WTC11 (cell line): ENCODE data around the gene EML2. TPM values are rescaled to one million over a fixed set of nuclear protein-coding genes. Genes with fewer than 3 reads are reported as not detected.

ENCODE experiments used
- ATAC-seq: fragments of 200-7000 bp; cut with Tn5 transposase; 2 replicates; pipeline ENCODE4 v1.10.0; 2021; ENCODE audit warnings: mild to moderate bottlenecking, moderate library complexity
- CTCF ChIA-PET: fragments of 300-600 bp; sonication (Branson Sonifier 250); formaldehyde crosslinking; loops from one replicate; lab custom pipeline; 2021; ENCODE audit warnings: antibody characterized with exemption; lab: Charles Lee
- POLR2A ChIA-PET: fragments of 350-600 bp; sonication (Branson Sonifier 250); formaldehyde crosslinking; loops from one replicate; lab custom pipeline; 2021; ENCODE audit warnings: antibody characterized with exemption; lab: Charles Lee
- DNase-seq: peaks from one replicate; pipeline ENCODE4 v3.0.0; 2021; ENCODE audit warnings: low spot score
- H3K27ac Mint-ChIP-seq: 2 replicates; pipeline ENCODE4 v1.8.0; 2021; ENCODE audit warnings: mixed read lengths
- H3K27me3 Mint-ChIP-seq: 2 replicates; pipeline ENCODE4 v1.8.0; 2021; ENCODE audit warnings: low read depth, mild to moderate bottlenecking, moderate library complexity, mixed read lengths
- H3K36me3 Mint-ChIP-seq: 2 replicates; pipeline ENCODE4 v1.8.0; 2021; ENCODE audit warnings: mixed read lengths
- H3K4me1 Mint-ChIP-seq: 2 replicates; pipeline ENCODE4 v1.8.0; 2022; ENCODE audit warnings: mixed read lengths
- H3K4me3 Mint-ChIP-seq: 2 replicates; pipeline ENCODE4 v1.8.0; 2021; ENCODE audit warnings: mild to moderate bottlenecking, moderate library complexity, mixed read lengths
- H3K9me3 Mint-ChIP-seq: 2 replicates; pipeline ENCODE4 v1.8.0; 2021; ENCODE audit warnings: mixed read lengths
- CREB1 ChIP-seq: sonication (generic); formaldehyde crosslinking; IDR thresholded peaks from 2 replicates; pipeline ENCODE4 v1.8.0; 2023; ENCODE audit warnings: mild to moderate bottlenecking, missing genetic modification reagents
- ETV6 ChIP-seq: sonication (generic); formaldehyde crosslinking; IDR thresholded peaks from 2 replicates; pipeline ENCODE4 v1.8.1; 2022; ENCODE audit warnings: mild to moderate bottlenecking, missing genetic modification reagents
- KAT7 ChIP-seq: sonication (generic); formaldehyde crosslinking; IDR thresholded peaks from 2 replicates; pipeline ENCODE4 v1.8.1; 2023; ENCODE audit warnings: missing genetic modification reagents, mild to moderate bottlenecking, borderline replicate concordance
- NFE2L1 ChIP-seq: sonication (generic); formaldehyde crosslinking; IDR thresholded peaks from 2 replicates; pipeline ENCODE4 v1.8.1; 2023; ENCODE audit warnings: missing genetic modification reagents
- NFYB ChIP-seq: sonication (generic); formaldehyde crosslinking; conservative IDR thresholded peaks from 2 replicates; pipeline ENCODE4 v1.8.0; 2022; ENCODE audit warnings: low read depth, missing genetic modification reagents
- NR1H2 ChIP-seq: sonication (generic); formaldehyde crosslinking; IDR thresholded peaks from 2 replicates; pipeline ENCODE4 v1.9.0; 2021; ENCODE audit warnings: mild to moderate bottlenecking, moderate library complexity, missing genetic modification reagents
- PRDM15 ChIP-seq: sonication (generic); formaldehyde crosslinking; IDR thresholded peaks from 2 replicates; pipeline ENCODE4 v1.8.0; 2022; ENCODE audit warnings: missing genetic modification reagents
- PRRX2 ChIP-seq: fragments of 250-450 bp; sonication (Bioruptor Pico); IDR thresholded peaks from 2 replicates; pipeline ENCODE4 v1.8.0; 2021; ENCODE audit warnings: mild to moderate bottlenecking
- SP1 ChIP-seq: sonication (generic); formaldehyde crosslinking; conservative IDR thresholded peaks from 2 replicates; pipeline ENCODE4 v1.8.1; 2022; ENCODE audit warnings: missing genetic modification reagents
- ZNF396 ChIP-seq: fragments of 250-450 bp; sonication (Bioruptor Pico); IDR thresholded peaks from 2 replicates; pipeline ENCODE4 v1.8.0; 2021; ENCODE audit warnings: mild to moderate bottlenecking, moderate library complexity, borderline replicate concordance
- ZNF671 ChIP-seq: fragments of 250-450 bp; sonication (Bioruptor Pico); IDR thresholded peaks from 2 replicates; pipeline ENCODE4 v1.8.0; 2021; ENCODE audit warnings: mild to moderate bottlenecking
- total RNA-seq: library from RNA; stranded (reverse); gene quantifications from 3 replicates; pipeline ENCODE4 v1.2.3, GENCODE V29; 2021
- TF ChIP-seq, protein P1 (sequence below): sonication (generic); formaldehyde crosslinking; IDR thresholded peaks from 2 replicates; pipeline ENCODE4 v1.8.1; 2023; ENCODE audit warnings: mild to moderate bottlenecking, moderate library complexity, missing genetic modification reagents
- TF ChIP-seq, protein P2 (sequence below): sonication (generic); formaldehyde crosslinking; conservative IDR thresholded peaks from 2 replicates; pipeline ENCODE4 v1.8.1; 2023; ENCODE audit warnings: mild to moderate bottlenecking, low read depth, missing genetic modification reagents, moderate library complexity

EML2 gene
- total RNA-seq, 1 experiment from 2014 or later = 63.3 TPM

DNA sequence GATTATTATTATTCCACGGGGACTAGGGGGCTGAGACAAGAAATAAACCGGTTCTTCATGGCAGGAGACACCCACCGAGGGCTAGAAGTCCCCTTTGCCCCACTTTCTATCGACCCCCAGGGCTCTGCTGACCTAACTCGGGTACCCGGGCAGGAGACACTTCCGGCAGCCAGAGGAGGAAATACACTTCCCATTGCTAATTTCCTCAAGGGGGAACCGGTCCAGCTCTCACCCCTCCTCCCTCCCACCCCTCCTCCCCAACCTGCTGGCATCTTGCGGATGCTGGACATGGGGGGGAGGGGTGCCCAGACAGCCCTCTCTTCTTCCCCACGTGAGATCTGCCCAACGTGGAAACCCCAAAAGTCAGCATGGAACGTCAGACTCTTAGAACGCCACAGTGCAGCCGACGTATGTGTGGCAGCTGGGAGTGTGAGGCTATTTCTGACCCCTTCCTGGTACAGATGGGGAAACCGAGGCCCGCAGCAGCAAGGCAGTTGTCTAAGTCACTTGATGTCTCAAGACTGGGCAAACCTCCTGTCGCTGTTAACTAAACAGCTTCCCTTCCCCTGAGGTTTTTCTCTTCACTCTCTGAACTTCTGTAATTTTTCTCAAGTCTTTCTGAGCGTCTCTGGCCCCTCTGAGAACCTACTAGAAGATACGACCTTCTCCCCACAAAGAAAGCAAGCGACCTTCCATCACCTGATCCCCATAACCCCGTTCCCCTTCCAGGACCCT lies 40.8 kb downstream of the EML2 start:
- Mint-ChIP-seq H3K27me3 (peaks cover 89% of the 10 kb centered on the region), H3K36me3 (no peaks in the 10 kb centered on the region), H3K4me3 (peak overlapping the region; percentile 69), H3K27ac (no peak overlapping the region), H3K4me1 (peaks cover 63% of the 10 kb centered on the region), H3K9me3 (no peaks in the 10 kb centered on the region)
- TF ChIP-seq, protein P1, sequence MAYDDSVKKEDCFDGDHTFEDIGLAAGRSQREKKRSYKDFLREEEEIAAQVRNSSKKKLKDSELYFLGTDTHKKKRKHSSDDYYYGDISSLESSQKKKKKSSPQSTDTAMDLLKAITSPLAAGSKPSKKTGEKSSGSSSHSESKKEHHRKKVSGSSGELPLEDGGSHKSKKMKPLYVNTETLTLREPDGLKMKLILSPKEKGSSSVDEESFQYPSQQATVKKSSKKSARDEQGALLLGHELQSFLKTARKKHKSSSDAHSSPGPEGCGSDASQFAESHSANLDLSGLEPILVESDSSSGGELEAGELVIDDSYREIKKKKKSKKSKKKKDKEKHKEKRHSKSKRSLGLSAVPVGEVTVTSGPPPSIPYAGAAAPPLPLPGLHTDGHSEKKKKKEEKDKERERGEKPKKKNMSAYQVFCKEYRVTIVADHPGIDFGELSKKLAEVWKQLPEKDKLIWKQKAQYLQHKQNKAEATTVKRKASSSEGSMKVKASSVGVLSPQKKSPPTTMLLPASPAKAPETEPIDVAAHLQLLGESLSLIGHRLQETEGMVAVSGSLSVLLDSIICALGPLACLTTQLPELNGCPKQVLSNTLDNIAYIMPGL (CRISPR knock-in tag) = no peak
- TF ChIP-seq NFYB (CRISPR knock-in tag) = no peak
- no peak for TF ChIP-seq NR1H2
- TF ChIP-seq CREB1 = no peak
- TF ChIP-seq ETV6 (CRISPR knock-in tag) = 0 out of 2 replicates have a peak, but pooled peaks have one; percentile 20
- POLR2A ChIA-PET = no interaction called here
- DNase-seq (no peak), ATAC-seq (no peak; the same call in 1 of the 2 replicates)
- CTCF ChIA-PET = interaction anchor here (0.8 to 5.2 kb wide), 15 partner anchors 8 to 171 kb away, joined by 3 to 81 read pairs (median 5); partner anchors contain the start of genes EML2, OPA3, QPCTL and SIX5

- ATAC-seq (peak; percentile 24), DNase-seq (no peak)
- ChIA-PET CTCF (interaction anchor here (0.8 to 5.2 kb wide), 8 partner anchors 10 to 158 kb away, joined by 3 to 81 read pairs (median 6); partner anchors contain the start of genes EML2 and QPCTL), POLR2A (no interaction called here)
- H3K4me3 Mint-ChIP-seq = peak overlapping the region; percentile 69
- peaks cover 61% of the 10 kb centered on the region for H3K4me1 Mint-ChIP-seq
- H3K36me3 Mint-ChIP-seq = no peaks in the 10 kb centered on the region
- no peaks in the 10 kb centered on the region for H3K9me3 Mint-ChIP-seq
- H3K27ac Mint-ChIP-seq = no peak overlapping the region
- no peak for TF ChIP-seq KAT7 (CRISPR knock-in tag)
- no peak for TF ChIP-seq SP1 (CRISPR knock-in tag)
- no peak for TF ChIP-seq PRDM15 (CRISPR knock-in tag)
- no peak for TF ChIP-seq ZNF396 (CRISPR knock-in tag)
- no peak for TF ChIP-seq NFE2L1 (CRISPR knock-in tag)
- TF ChIP-seq PRRX2 (CRISPR knock-in tag) = no peak
- TF ChIP-seq ZNF671 (CRISPR knock-in tag) = no peak
- TF ChIP-seq, protein P1 (CRISPR knock-in tag) = no peak
- TF ChIP-seq, protein P2, sequence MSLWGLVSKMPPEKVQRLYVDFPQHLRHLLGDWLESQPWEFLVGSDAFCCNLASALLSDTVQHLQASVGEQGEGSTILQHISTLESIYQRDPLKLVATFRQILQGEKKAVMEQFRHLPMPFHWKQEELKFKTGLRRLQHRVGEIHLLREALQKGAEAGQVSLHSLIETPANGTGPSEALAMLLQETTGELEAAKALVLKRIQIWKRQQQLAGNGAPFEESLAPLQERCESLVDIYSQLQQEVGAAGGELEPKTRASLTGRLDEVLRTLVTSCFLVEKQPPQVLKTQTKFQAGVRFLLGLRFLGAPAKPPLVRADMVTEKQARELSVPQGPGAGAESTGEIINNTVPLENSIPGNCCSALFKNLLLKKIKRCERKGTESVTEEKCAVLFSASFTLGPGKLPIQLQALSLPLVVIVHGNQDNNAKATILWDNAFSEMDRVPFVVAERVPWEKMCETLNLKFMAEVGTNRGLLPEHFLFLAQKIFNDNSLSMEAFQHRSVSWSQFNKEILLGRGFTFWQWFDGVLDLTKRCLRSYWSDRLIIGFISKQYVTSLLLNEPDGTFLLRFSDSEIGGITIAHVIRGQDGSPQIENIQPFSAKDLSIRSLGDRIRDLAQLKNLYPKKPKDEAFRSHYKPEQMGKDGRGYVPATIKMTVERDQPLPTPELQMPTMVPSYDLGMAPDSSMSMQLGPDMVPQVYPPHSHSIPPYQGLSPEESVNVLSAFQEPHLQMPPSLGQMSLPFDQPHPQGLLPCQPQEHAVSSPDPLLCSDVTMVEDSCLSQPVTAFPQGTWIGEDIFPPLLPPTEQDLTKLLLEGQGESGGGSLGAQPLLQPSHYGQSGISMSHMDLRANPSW = no peak
- H3K27me3 Mint-ChIP-seq = peaks cover 83% of the 10 kb centered on the region
These were observed 41.6 kb downstream of the EML2 start for GRCh38 chr19:45597425-45598111.
